OCI-LY1 (cell line): ENCODE measurements around the gene SMAD3.

Experiments
- H2AFZ ChIP-seq: fragments of 200-600 bp; sonication (generic), shearing (Covaris generic); 2 replicates; pipeline ENCODE4 v1.6.0; 2014; ENCODE audit warnings: antibody characterized with exemption, mild to moderate bottlenecking, low read length
- H3F3A ChIP-seq: fragments of 200-600 bp; sonication (generic), shearing (Covaris generic); 2 replicates; pipeline ENCODE4 v1.6.0; 2014; ENCODE audit warnings: mild to moderate bottlenecking, antibody characterized with exemption, low read length, moderate library complexity; ENCODE audit not compliant: insufficient read depth
- H3K27ac ChIP-seq: fragments of 200-600 bp; sonication (generic); 2 replicates; pipeline ENCODE4 v1.5.1; 2014; ENCODE audit warnings: low read length, mixed run types, mild to moderate bottlenecking, low read depth; ENCODE audit not compliant: poor library complexity, severe bottlenecking
- H3K27me3 ChIP-seq: fragments of 200-600 bp; sonication (generic); 2 replicates; pipeline ENCODE4 v1.6.0; 2014; ENCODE audit warnings: antibody characterized with exemption, mild to moderate bottlenecking, low read length, moderate library complexity; ENCODE audit not compliant: insufficient read depth
- H3K36me3 ChIP-seq: fragments of 200-600 bp; sonication (generic); 2 replicates; pipeline ENCODE4 v1.6.1; 2014; ENCODE audit warnings: mild to moderate bottlenecking, antibody characterized with exemption, low read length, moderate library complexity, mixed read lengths; ENCODE audit not compliant: insufficient read depth
- H3K4me1 ChIP-seq: fragments of 200-600 bp; sonication (generic); 2 replicates; pipeline ENCODE4 v1.5.1; 2014; ENCODE audit warnings: mild to moderate bottlenecking, low read length, moderate library complexity; ENCODE audit not compliant: insufficient read depth, severe bottlenecking
- H3K4me2 ChIP-seq: fragments of 200-600 bp; sonication (generic), shearing (Covaris generic); 2 replicates; pipeline ENCODE4 v1.6.1; 2014; ENCODE audit warnings: low read length
- H3K4me3 ChIP-seq: fragments of 200-600 bp; sonication (generic); 2 replicates; pipeline ENCODE4 v1.5.1; 2014; ENCODE audit warnings: low read length, low read depth, mild to moderate bottlenecking, mixed read lengths; ENCODE audit not compliant: poor library complexity, severe bottlenecking
- H3K79me2 ChIP-seq: fragments of 200-600 bp; shearing (Covaris generic); 2 replicates; pipeline ENCODE4 v1.6.1; 2016; ENCODE audit warnings: mixed run types, low read length, mixed read lengths; ENCODE audit not compliant: insufficient read depth
- H3K9ac ChIP-seq: fragments of 200-600 bp; sonication (generic), shearing (Covaris generic); 2 replicates; pipeline ENCODE4 v1.6.1; 2014; ENCODE audit warnings: mild to moderate bottlenecking, low read length, mixed read lengths
- H3K9me2 ChIP-seq: fragments of 200-600 bp; sonication (generic), shearing (Covaris generic); 2 replicates; pipeline ENCODE4 v1.6.1; 2014; ENCODE audit warnings: low read depth, mild to moderate bottlenecking, low read length, mixed read lengths
- H3K9me3 ChIP-seq: fragments of 200-600 bp; shearing (Covaris generic); 2 replicates; pipeline ENCODE4 v1.6.1; 2014; ENCODE audit warnings: low read length, mixed read lengths
- H4K20me1 ChIP-seq: fragments of 200-600 bp; sonication (generic), shearing (Covaris generic); 2 replicates; pipeline ENCODE4 v1.6.0; 2016; ENCODE audit warnings: mild to moderate bottlenecking, low read length; ENCODE audit not compliant: insufficient read depth
- CTCF ChIP-seq: fragments of 200-600 bp; sonication (generic), shearing (Covaris generic); IDR thresholded peaks from 2 replicates; pipeline ENCODE4 v1.5.1; 2017; ENCODE audit warnings: mild to moderate bottlenecking, antibody characterized with exemption, low read length, moderate library complexity, mixed read lengths
- EZH2 ChIP-seq: fragments of 200-600 bp; sonication (generic), shearing (Covaris generic); IDR thresholded peaks from 2 replicates; pipeline ENCODE4 v1.8.0; 2017; ENCODE audit warnings: borderline replicate concordance, mixed run types, mild to moderate bottlenecking, antibody characterized with exemption, low read length, moderate library complexity, mixed read lengths

The SMAD3 gene

DNA sequence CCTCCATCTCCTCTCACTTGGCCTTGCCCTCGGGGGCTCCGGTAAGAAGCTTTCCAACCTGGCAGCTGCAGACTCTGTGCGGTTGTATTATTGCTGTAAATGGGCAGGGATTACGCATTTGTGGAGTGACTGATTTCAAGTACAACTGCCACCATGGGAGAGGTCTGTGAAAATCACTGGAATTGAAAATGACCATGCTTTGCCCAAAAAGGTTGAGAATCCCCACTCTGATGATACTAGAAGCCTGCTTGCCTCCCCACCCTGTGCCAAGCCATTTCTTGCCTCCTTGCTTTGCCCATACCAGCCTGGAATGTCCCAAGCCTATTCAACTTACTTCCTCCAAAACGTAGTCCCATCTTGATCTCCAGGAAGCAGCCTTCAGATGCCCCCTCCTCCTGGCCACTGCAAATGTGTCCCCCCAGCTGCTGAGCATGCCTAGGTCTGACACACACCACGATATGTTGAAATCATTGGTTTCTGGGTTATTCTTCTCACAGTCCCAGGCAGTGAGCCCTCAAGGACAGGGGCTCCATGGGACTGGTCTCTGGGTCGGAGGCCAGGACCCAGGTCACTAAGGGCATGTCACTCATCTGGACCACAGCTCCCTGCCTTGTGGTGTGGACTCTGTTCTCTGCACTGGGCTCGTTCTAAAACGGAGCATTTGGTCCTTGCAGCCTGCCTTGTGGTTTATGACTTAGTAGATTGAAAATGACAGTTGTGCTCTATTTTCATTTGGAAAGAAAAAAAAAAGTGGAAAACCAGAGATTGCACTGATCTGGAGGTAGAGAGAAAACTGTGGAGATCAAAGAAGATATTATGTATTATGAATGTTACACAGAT lies 42.9 kb downstream of the SMAD3 start:
- Histone ChIP-seq H2AFZ (no peak overlapping the region), H3K27me3 (no peaks in the 10 kb centered on the region), H3K9me3 (peaks cover 8% of the 10 kb centered on the region), H3K4me3 (peak overlapping the region; percentile 10), H3K9me2 (no peaks in the 10 kb centered on the region), H3K79me2 (peaks cover 38% of the 10 kb centered on the region), H3K4me1 (peaks cover 79% of the 10 kb centered on the region), H3K36me3 (peaks cover 16% of the 10 kb centered on the region; the same call in 1 of the 2 replicates), H3K9ac (peak overlapping the region; percentile 51; the same call in 1 of the 2 replicates), H3K27ac (peak overlapping the region; percentile 89), H3K4me2 (peak overlapping the region; percentile 55; the same call in 1 of the 2 replicates), H3F3A (no peaks in the 10 kb centered on the region), H4K20me1 (no peaks in the 10 kb centered on the region)
- TF ChIP-seq CTCF (no peak), EZH2 (no peak)

GRCh38 chr15:67109141-67110034 lies 44.0 kb downstream of the SMAD3 start:
- TF ChIP-seq CTCF (no peak), EZH2 (no peak)
- H3K9ac ChIP-seq = peak overlapping the region; percentile 51

DNA sequence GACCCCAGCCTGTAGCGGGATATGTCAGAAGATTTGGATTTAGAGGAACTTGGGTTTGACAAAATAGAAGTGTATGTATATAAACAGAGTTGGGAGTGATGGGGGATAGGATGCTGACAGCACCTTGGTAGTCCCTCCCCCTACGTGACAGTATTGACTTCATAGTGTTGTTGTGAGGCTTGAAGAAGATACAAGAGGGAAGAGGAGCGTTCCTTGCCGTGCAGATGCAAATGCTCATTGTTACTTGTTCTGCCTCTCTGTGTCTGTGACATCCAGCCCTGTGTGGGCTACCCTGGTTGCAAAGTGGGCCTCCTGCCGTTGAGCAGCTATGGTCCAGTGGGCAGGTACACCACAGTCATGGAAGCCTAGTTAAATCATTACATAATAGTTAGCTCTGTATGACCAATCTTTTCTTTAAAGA lies 45.0 kb downstream of the SMAD3 start:
- Histone ChIP-seq H3K27me3 (no peaks in the 10 kb centered on the region), H3K4me1 (peaks cover 79% of the 10 kb centered on the region), H3K9me3 (peaks cover 8% of the 10 kb centered on the region), H3K9me2 (no peaks in the 10 kb centered on the region), H3K27ac (peak overlapping the region; percentile 89), H3K36me3 (peaks cover 16% of the 10 kb centered on the region; the same call in 1 of the 2 replicates), H3K9ac (peak overlapping the region; percentile 51; the same call in 1 of the 2 replicates), H3F3A (no peaks in the 10 kb centered on the region), H3K4me2 (peak overlapping the region; percentile 55; the same call in 1 of the 2 replicates), H4K20me1 (no peaks in the 10 kb centered on the region), H3K4me3 (peak overlapping the region; percentile 10), H3K79me2 (peaks cover 30% of the 10 kb centered on the region), H2AFZ (no peak overlapping the region)
- no peak for TF ChIP-seq CTCF
- TF ChIP-seq EZH2 = no peak

More at GRCh38 chr15:67109141-67110034, 44.0 kb downstream of the SMAD3 start:
- Histone ChIP-seq H3K27me3 (no peaks in the 10 kb centered on the region), H3K4me2 (peak overlapping the region; percentile 55; the same call in 1 of the 2 replicates), H2AFZ (no peak overlapping the region), H3K36me3 (peaks cover 16% of the 10 kb centered on the region; the same call in 1 of the 2 replicates), H3F3A (no peaks in the 10 kb centered on the region), H3K27ac (peak overlapping the region; percentile 89), H4K20me1 (no peaks in the 10 kb centered on the region), H3K9me3 (peaks cover 8% of the 10 kb centered on the region), H3K4me1 (peaks cover 79% of the 10 kb centered on the region), H3K4me3 (peak overlapping the region; percentile 10), H3K79me2 (peaks cover 30% of the 10 kb centered on the region), H3K9me2 (no peaks in the 10 kb centered on the region)
